Endodermal cell (in vitro differentiated cells): ENCODE data around the gene NR5A1. TPM values are rescaled to one million over a fixed set of nuclear protein-coding genes. Genes with fewer than 3 reads are reported as not detected.
A peak's percentile ranks its signal among the peaks of the same experiment; 100 is the strongest.

Source experiments
- DNase-seq: peaks from one replicate; pipeline ENCODE4 v3.0.0-alpha.2; 2017
- H3K27ac ChIP-seq: 2 replicates; pipeline ENCODE4 v1.5.1; 2013; ENCODE audit warnings: mild to moderate bottlenecking, low read depth, low read length, moderate library complexity
- H3K27me3 ChIP-seq: 2 replicates; pipeline ENCODE4 v1.6.1; 2013; ENCODE audit warnings: mild to moderate bottlenecking, low read length, moderate library complexity; ENCODE audit not compliant: insufficient read depth, control insufficient read depth, poor library complexity, severe bottlenecking
- H3K36me3 ChIP-seq: 2 replicates; pipeline ENCODE4 v1.7.0; 2013; ENCODE audit warnings: mild to moderate bottlenecking, low read length, moderate library complexity; ENCODE audit not compliant: control insufficient read depth, insufficient read depth
- H3K4me1 ChIP-seq: one replicate; pipeline ENCODE4 v1.7.0; 2013; ENCODE audit warnings: low read length; ENCODE audit not compliant: control insufficient read depth, insufficient read depth
- H3K4me3 ChIP-seq: 2 replicates; pipeline ENCODE4 v1.5.1; 2013; ENCODE audit warnings: mild to moderate bottlenecking, low read length, moderate library complexity
- H3K9ac ChIP-seq: 2 replicates; pipeline ENCODE4 v1.6.1; 2013; ENCODE audit warnings: mild to moderate bottlenecking, low read length, moderate library complexity; ENCODE audit not compliant: poor library complexity, severe bottlenecking; ENCODE audit errors: extremely low read depth
- H3K9me3 ChIP-seq: 2 replicates; pipeline ENCODE4 v1.6.1; 2013; ENCODE audit warnings: mild to moderate bottlenecking, low read length, moderate library complexity; ENCODE audit not compliant: control insufficient read depth
- H3K27ac Mint-ChIP-seq: 2 replicates; pipeline ENCODE4 v1.8.0; 2020; ENCODE audit warnings: mixed read lengths
- H3K27me3 Mint-ChIP-seq: 2 replicates; pipeline ENCODE4 v1.8.0; 2021; ENCODE audit warnings: mild to moderate bottlenecking, mixed read lengths; ENCODE audit not compliant: insufficient read depth
- H3K36me3 Mint-ChIP-seq: 2 replicates; pipeline ENCODE4 v1.8.0; 2020; ENCODE audit warnings: low read depth, mixed read lengths
- H3K4me1 Mint-ChIP-seq: 2 replicates; pipeline ENCODE4 v1.8.0; 2020; ENCODE audit warnings: mixed read lengths
- H3K4me3 Mint-ChIP-seq: 2 replicates; pipeline ENCODE4 v1.8.0; 2020; ENCODE audit warnings: mild to moderate bottlenecking, moderate library complexity, mixed read lengths
- H3K9me3 Mint-ChIP-seq: 2 replicates; pipeline ENCODE4 v1.8.0; 2020; ENCODE audit warnings: mild to moderate bottlenecking, mixed read lengths
- WGBS, 2 experiments: methylation state at CpG; one replicate each; pipeline versions ENCODE4 v1.1.5 to v1.1.7; 2013; ENCODE audit warnings: missing lambda C conversion rate in 2 of 2, mixed read lengths in 1 of 2; ENCODE audit not compliant: insufficient coverage in 1 of 2, insufficient read length in 1 of 2; 5-methylcytosine and 5-hydroxymethylcytosine counted together
- total RNA-seq, 2 donors: library from RNA; stranded (reverse); fragmentation: NEBNext Ultra II Directional in 1 of 2; extraction: Animal tissue kit (Norgen Biotek cat#: 25700) in 1 of 2; gene quantifications; 2 replicates in 1 of 2; 3 replicates in 1 of 2; pipeline ENCODE4 v1.2.1, GENCODE V29; 2021
- TF ChIP-seq, protein P1 (sequence below): fragments of 200-600 bp; sonication (generic); conservative IDR thresholded peaks from 2 replicates; pipeline ENCODE4 v1.5.0; 2021; ENCODE audit warnings: antibody characterized with exemption, mild to moderate bottlenecking

NR5A1 gene
- total RNA-seq, 2 donors from 2014 or later: 0.37 TPM; not detected in 1

DNA sequence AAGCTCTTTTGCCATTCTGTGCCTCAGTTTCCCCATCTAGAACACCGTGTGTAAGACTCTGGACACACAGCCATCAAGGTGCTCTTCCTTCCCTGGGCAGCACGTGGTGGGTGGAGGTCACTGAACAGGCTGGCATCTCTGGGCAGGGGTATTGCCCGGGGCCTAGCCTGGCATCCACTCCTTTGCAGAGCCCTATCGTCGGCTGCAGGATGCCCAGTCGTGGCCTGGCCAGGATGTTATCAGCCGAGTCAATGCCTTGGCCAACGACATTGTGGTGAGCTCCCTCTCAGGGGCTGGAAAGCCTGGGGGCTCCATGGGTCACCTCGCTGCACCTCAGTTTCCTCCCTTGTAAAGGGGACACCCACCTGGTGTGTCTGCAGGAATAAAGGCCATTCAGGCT lies 52.9 kb downstream of the NR5A1 start:
- WGBS, 2 experiments: 93 to 97% methylated on average over 8 to 9 of the region's 9 CpGs
- Histone ChIP-seq H3K4me3 (no peak overlapping the region), H3K27me3 (peaks cover 37% of the 10 kb centered on the region), H3K4me1 (peaks cover 6% of the 10 kb centered on the region), H3K9me3 (no peaks in the 10 kb centered on the region), H3K36me3 (no peaks in the 10 kb centered on the region), H3K27ac (no peak overlapping the region), H3K9ac (no peak overlapping the region)
- peaks cover 39% of the 10 kb centered on the region for H3K27me3 Mint-ChIP-seq
- H3K4me1 Mint-ChIP-seq: peaks cover 6% of the 10 kb centered on the region
- no peak for DNase-seq
- no peak overlapping the region for H3K4me3 Mint-ChIP-seq
- no peaks in the 10 kb centered on the region for H3K9me3 Mint-ChIP-seq
- no peaks in the 10 kb centered on the region for H3K36me3 Mint-ChIP-seq
- no peak overlapping the region for H3K27ac Mint-ChIP-seq
- TF ChIP-seq, protein P1, sequence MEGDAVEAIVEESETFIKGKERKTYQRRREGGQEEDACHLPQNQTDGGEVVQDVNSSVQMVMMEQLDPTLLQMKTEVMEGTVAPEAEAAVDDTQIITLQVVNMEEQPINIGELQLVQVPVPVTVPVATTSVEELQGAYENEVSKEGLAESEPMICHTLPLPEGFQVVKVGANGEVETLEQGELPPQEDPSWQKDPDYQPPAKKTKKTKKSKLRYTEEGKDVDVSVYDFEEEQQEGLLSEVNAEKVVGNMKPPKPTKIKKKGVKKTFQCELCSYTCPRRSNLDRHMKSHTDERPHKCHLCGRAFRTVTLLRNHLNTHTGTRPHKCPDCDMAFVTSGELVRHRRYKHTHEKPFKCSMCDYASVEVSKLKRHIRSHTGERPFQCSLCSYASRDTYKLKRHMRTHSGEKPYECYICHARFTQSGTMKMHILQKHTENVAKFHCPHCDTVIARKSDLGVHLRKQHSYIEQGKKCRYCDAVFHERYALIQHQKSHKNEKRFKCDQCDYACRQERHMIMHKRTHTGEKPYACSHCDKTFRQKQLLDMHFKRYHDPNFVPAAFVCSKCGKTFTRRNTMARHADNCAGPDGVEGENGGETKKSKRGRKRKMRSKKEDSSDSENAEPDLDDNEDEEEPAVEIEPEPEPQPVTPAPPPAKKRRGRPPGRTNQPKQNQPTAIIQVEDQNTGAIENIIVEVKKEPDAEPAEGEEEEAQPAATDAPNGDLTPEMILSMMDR: no peak

DNA sequence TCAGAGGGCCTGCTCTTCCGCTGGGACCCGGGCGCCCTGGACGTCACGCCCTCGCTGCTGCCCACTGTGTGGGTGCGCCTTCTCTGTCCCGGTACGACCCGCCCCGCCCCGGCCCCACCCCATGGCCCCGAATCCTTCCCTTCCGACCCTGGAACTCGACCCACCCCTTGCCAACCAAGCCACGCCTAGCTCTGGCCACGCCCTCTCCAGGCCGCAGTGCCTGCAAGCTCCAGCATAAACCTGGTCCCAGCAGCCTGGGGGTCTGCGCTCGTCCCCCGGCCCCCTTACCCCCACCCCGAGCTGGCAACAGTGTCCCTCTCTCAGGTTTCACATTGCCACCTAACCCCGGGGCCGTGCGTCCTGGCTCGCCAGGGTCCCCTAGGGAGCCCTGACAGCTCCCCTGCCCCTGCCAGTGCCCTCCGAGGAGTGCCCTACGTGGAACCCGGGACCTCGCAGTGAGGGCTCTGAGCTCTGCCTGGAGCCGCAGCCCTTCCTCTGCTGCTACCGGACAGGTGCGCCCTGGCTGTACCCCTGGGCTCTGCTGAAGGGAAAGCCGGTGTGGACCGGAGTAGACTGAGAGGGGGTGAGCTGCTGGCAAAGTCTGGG lies 53.5 kb downstream of the NR5A1 start:
- H3K4me3 Mint-ChIP-seq: no peak overlapping the region
- DNase-seq: peak; percentile 92

DNA sequence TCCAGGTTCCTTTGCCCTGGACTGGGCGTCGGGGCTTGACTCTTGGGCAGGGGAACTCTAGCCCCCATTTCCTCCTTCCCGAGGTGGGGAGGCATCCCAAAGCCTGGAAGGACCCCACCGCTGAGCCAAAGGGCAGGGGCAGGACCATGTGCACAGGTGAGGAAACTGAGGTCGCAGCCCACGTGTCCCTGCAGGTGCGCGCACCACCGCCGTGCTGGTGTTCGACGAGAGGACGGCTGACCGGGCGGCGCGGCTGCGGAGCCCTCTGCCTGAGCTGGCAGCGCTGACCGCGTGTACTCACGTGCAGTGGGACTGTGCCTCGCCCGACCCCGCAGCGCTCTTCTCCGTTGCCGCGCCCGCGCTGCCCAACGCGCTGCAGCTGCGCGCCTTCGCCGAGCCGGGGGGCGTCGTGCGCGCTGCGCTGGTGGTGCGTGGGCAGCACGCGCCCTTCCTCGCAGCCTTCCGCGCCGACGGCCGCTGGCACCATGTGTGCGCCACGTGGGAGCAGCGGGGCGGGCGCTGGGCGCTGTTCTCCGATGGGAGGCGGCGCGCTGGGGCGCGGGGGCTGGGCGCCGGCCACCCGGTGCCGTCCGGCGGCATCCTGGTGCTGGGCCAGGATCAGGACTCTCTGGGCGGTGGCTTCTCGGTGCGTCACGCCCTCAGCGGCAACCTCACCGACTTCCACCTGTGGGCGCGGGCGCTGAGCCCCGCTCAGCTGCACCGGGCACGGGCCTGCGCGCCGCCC lies 54.2 kb downstream of the NR5A1 start:
- no peak for DNase-seq
- Histone ChIP-seq H3K4me3 (no peak overlapping the region), H3K27me3 (peaks cover 37% of the 10 kb centered on the region), H3K4me1 (peaks cover 6% of the 10 kb centered on the region), H3K9ac (no peak overlapping the region), H3K36me3 (no peaks in the 10 kb centered on the region), H3K9me3 (no peaks in the 10 kb centered on the region), H3K27ac (no peak overlapping the region)
- H3K4me1 Mint-ChIP-seq: peaks cover 6% of the 10 kb centered on the region
- TF ChIP-seq, protein P1: no peak
- H3K27me3 Mint-ChIP-seq: peaks cover 39% of the 10 kb centered on the region
- H3K36me3 Mint-ChIP-seq: no peaks in the 10 kb centered on the region
- H3K27ac Mint-ChIP-seq: no peak overlapping the region
- H3K4me3 Mint-ChIP-seq: no peak overlapping the region
- no peaks in the 10 kb centered on the region for H3K9me3 Mint-ChIP-seq
- 63 to 72% methylated on average over 43 to 85 of the region's 85 CpGs for WGBS, 2 experiments

More for the DNA sequence above, 53.5 kb downstream of the NR5A1 start:
- Histone ChIP-seq H3K27me3 (peaks cover 37% of the 10 kb centered on the region), H3K4me3 (no peak overlapping the region), H3K4me1 (peaks cover 6% of the 10 kb centered on the region), H3K36me3 (no peaks in the 10 kb centered on the region), H3K9ac (no peak overlapping the region), H3K27ac (no peak overlapping the region), H3K9me3 (no peaks in the 10 kb centered on the region)
- TF ChIP-seq, protein P1: no peak
- Mint-ChIP-seq H3K36me3 (no peaks in the 10 kb centered on the region), H3K27ac (no peak overlapping the region), H3K9me3 (no peaks in the 10 kb centered on the region), H3K27me3 (peaks cover 39% of the 10 kb centered on the region), H3K4me1 (peaks cover 6% of the 10 kb centered on the region)
- WGBS, 2 experiments: 39 to 93% methylated on average over 3 to 35 of the region's 35 CpGs
